ENCODE measurements around the gene VEPH1.
"Not testable (repeated sequence)": the region's sequence is repeated elsewhere in the genome, so short reads cannot be mapped to it uniquely, and the experiment has no call there.

- not testable (repeated sequence) for TF ChIP-seq CTCF (IDR thresholded peaks at IDR 0.05); POLR2AphosphoS5 (IDR thresholded peaks at IDR 0.05; ENCODE audit: low read depth, low read length)
Measured at GRCh38 chr3:157348304-157349075, 154.7 kb downstream of the VEPH1 start.
